Upper lobe of left lung (tissue), 6 donors: Measurements from ENCODE around the gene PRXL2A. TPM values are rescaled to one million over a fixed set of nuclear protein-coding genes. Genes with fewer than 3 reads are reported as not detected.
A peak's percentile ranks its signal among the peaks of the same experiment; 100 is the strongest.

Experiments used
- ATAC-seq, 2 donors: fragments of 200-7000 bp; cut with Tn5 transposase; one replicate each; pipeline ENCODE4 v1.9.1; 2022; ENCODE audit warnings: mild to moderate bottlenecking in 2 of 2, moderate library complexity in 2 of 2; ENCODE audit not compliant: low FRiP score in 2 of 2
- DNase-seq, 2 donors: peaks; one replicate each; pipeline ENCODE4 v3.0.0-alpha.2; 2019 to 2020
- H3K27ac ChIP-seq, 4 donors: fragments of 200-600 bp; sonication (generic); one replicate each; pipeline ENCODE4 v1.5.1; 2016 to 2019
- H3K27me3 ChIP-seq, 4 donors: fragments of 200-600 bp; sonication (generic); one replicate each; pipeline ENCODE4 v1.5.1; 2017 to 2019
- H3K36me3 ChIP-seq, 4 donors: fragments of 200-600 bp; sonication (generic); one replicate each; pipeline ENCODE4 v1.5.1; 2016 to 2019
- H3K4me1 ChIP-seq, 4 donors: fragments of 200-600 bp; sonication (generic); one replicate each; pipeline ENCODE4 v1.5.1; 2018 to 2019
- H3K4me3 ChIP-seq, 4 donors: fragments of 200-600 bp; sonication (generic); one replicate each; pipeline ENCODE4 v1.5.1; 2017 to 2019; ENCODE audit warnings: mild to moderate bottlenecking in 2 of 4, moderate library complexity in 1 of 4
- H3K9me3 ChIP-seq, 4 donors: fragments of 200-600 bp; sonication (generic); one replicate each; pipeline ENCODE4 v1.5.1; 2018 to 2019
- CTCF ChIP-seq, 6 experiments: fragments of 450-650 bp in 4 of 6; fragments of 200-600 bp in 2 of 6; sonication (generic) in 2 of 6; IDR thresholded peaks; one replicate each; pipeline ENCODE4 v1.5.1; 2016 to 2019; ENCODE audit warnings: antibody characterized with exemption in 6 of 6
- EP300 ChIP-seq, 4 donors: sonication (generic); formaldehyde crosslinking; IDR thresholded peaks; one replicate each; pipeline ENCODE4 v1.5.1; 2017; ENCODE audit warnings: antibody characterized with exemption in 4 of 4, control low read depth in 2 of 4
- POLR2A ChIP-seq, 4 donors: fragments of 450-650 bp; IDR thresholded peaks; one replicate each; pipeline ENCODE4 v1.5.1; 2016 to 2017; ENCODE audit warnings: antibody characterized with exemption in 4 of 4, mild to moderate bottlenecking in 2 of 4
- POLR2AphosphoS5 ChIP-seq, 2 donors: sonication (generic); formaldehyde crosslinking; IDR thresholded peaks; one replicate each; pipeline ENCODE4 v1.5.1; 2017; ENCODE audit warnings: antibody characterized with exemption in 2 of 2
- WGBS, 2 donors: methylation state at CpG; one replicate each; pipeline ENCODE4 v1.1.5; 2017 to 2018; 5-methylcytosine and 5-hydroxymethylcytosine counted together
- total RNA-seq, 6 donors: library from RNA; depleted of rRNA in 4 of 6; stranded (reverse); fragments of >200 nt in 4 of 6; gene quantifications; one replicate each; pipeline versions ENCODE4 v1.1.0 to v1.2.1, GENCODE V29; 2016 to 2021
- donor health status: DM: no; HTN: no; CAD: no; lungs with moderate emphysema.
- donor health status: DM: no; HTN: yes; CAD: no; lungs with severe emphysema.

The PRXL2A gene
- total RNA-seq, 6 donors from 2014 or later = 19.9 to 46.0 (median 33.2) TPM

- Histone ChIP-seq H3K4me3 (no peak overlapping the region), H3K27me3 (no peaks in the 10 kb centered on the region), H3K27ac (no peak overlapping the region), H3K9me3 (no peaks in the 10 kb centered on the region), H3K36me3 (no peaks in the 10 kb centered on the region), H3K4me1 (peaks cover 10 to 53% (median 16%) of the 10 kb centered on the region in 4 donors)
- WGBS, 2 donors = 78 to 79% methylated on average over 5 of the region's 5 CpGs
- TF ChIP-seq CTCF (IDR thresholded peaks at IDR 0.05) = no peak
- TF ChIP-seq POLR2AphosphoS5 (IDR thresholded peaks at IDR 0.05) = no peak
- TF ChIP-seq POLR2A (IDR thresholded peaks at IDR 0.05) = no peak
- no peak for TF ChIP-seq EP300 (IDR thresholded peaks at IDR 0.05)
- no peak for DNase-seq
- ATAC-seq = no peak
Observed at GRCh38 chr10:80412486-80412885, 4.1 kb downstream of the PRXL2A start.

- DNase-seq (peak in 1 of 2 donors; percentile 40), ATAC-seq (no peak)
- peaks cover 10 to 48% (median 10%) of the 10 kb centered on the region in 4 donors for H3K4me1 ChIP-seq
- no peak overlapping the region for H3K4me3 ChIP-seq
- H3K9me3 ChIP-seq = no peaks in the 10 kb centered on the region
- H3K27me3 ChIP-seq = no peaks in the 10 kb centered on the region
- H3K36me3 ChIP-seq = no peaks in the 10 kb centered on the region
- peak overlapping the region in 2 of 4 donors; percentile 27 to 36 for H3K27ac ChIP-seq
- no peak for TF ChIP-seq CTCF (IDR thresholded peaks at IDR 0.05)
- TF ChIP-seq EP300 (IDR thresholded peaks at IDR 0.05) = no peak
- no peak for TF ChIP-seq POLR2AphosphoS5 (IDR thresholded peaks at IDR 0.05)
- TF ChIP-seq POLR2A (IDR thresholded peaks at IDR 0.05) = no peak
- WGBS, 2 donors = 64 to 65% methylated on average over 12 of the region's 12 CpGs
Observed at GRCh38 chr10:80413271-80413996, 5.1 kb downstream of the PRXL2A start.

- no peaks in the 10 kb centered on the region for H3K9me3 ChIP-seq
- no peaks in the 10 kb centered on the region for H3K36me3 ChIP-seq
- no peak overlapping the region for H3K27ac ChIP-seq
- ATAC-seq = no peak
- no peak for DNase-seq
- H3K4me3 ChIP-seq = no peak overlapping the region
- peaks cover under 1 to 39% (median 2%) of the 10 kb centered on the region in 4 donors for H3K4me1 ChIP-seq
- TF ChIP-seq POLR2AphosphoS5 (IDR thresholded peaks at IDR 0.05) (peak in 1 of 2 donors; percentile 20), CTCF (IDR thresholded peaks at IDR 0.05) (no peak), POLR2A (IDR thresholded peaks at IDR 0.05) (no peak), EP300 (IDR thresholded peaks at IDR 0.05) (no peak)
- 63 to 65% methylated on average over 7 of the region's 7 CpGs for WGBS, 2 donors
- no peaks in the 10 kb centered on the region for H3K27me3 ChIP-seq
Observed at GRCh38 chr10:80414142-80414895, 6.0 kb downstream of the PRXL2A start.

GRCh38 chr10:80415734-80416478, 7.6 kb downstream of the PRXL2A start:
- Histone ChIP-seq H3K27ac (no peak overlapping the region), H3K4me1 (peaks cover 0 to 31% (median 2%) of the 10 kb centered on the region in 4 donors), H3K36me3 (no peaks in the 10 kb centered on the region), H3K27me3 (no peaks in the 10 kb centered on the region), H3K9me3 (no peaks in the 10 kb centered on the region), H3K4me3 (no peak overlapping the region)
- no peak for DNase-seq
- TF ChIP-seq POLR2AphosphoS5 (IDR thresholded peaks at IDR 0.05) = no peak
- no peak for TF ChIP-seq CTCF (IDR thresholded peaks at IDR 0.05)
- no peak for TF ChIP-seq POLR2A (IDR thresholded peaks at IDR 0.05)
- TF ChIP-seq EP300 (IDR thresholded peaks at IDR 0.05) = no peak
- WGBS, 2 donors = 79 to 80% methylated on average over 3 of the region's 3 CpGs
- ATAC-seq = no peak
